Left colon (tissue), 2 donors: ENCODE measurements around the gene PLXNA4. TPM values are rescaled to one million over a fixed set of nuclear protein-coding genes. Genes with fewer than 3 reads are reported as not detected.
"Not testable (repeated sequence)": the region's sequence is repeated elsewhere in the genome, so short reads cannot be mapped to it uniquely, and the experiment has no call there.

Experiments
- ATAC-seq: fragments of 200-7000 bp; cut with Tn5 transposase; one replicate; pipeline ENCODE4 v1.9.1; 2020; ENCODE audit warnings: mild to moderate bottlenecking, moderate library complexity
- DNase-seq, 2 donors: peaks; one replicate each; pipeline ENCODE4 v3.0.0-alpha.2; 2020
- intact Hi-C, 2 donors: fragments of 100-400 bp; cut with DNase I in 1 of 2; cut with micrococcal nuclease in 1 of 2; formaldehyde crosslinking; loops; one replicate each; pipeline versions ENCODE4 v1.11.2 to v1.14.0; 2022; cut with DNase I, micrococcal nuclease
- total RNA-seq, 2 donors: library from RNA; stranded (reverse); fragmentation: NEBNext Ultra II Directional; extraction: Animal tissue kit (Norgen Biotek cat#: 25700); gene quantifications; one replicate each; pipeline ENCODE4 v1.2.1, GENCODE V29; 2021
- donor health status: DM: no; HTN: no; CAD: no.
- donor health status: DM: yes; HTN: yes; CAD: no.

PLXNA4 gene
- total RNA-seq, 2 donors from 2014 or later: 1.1 to 1.3 TPM

GRCh38 chr7:132192809-132193208 is 383.5 kb downstream of the PLXNA4 start:
- intact Hi-C loops: no loop called here
- ATAC-seq: no peak
- DNase-seq: no peak

DNA sequence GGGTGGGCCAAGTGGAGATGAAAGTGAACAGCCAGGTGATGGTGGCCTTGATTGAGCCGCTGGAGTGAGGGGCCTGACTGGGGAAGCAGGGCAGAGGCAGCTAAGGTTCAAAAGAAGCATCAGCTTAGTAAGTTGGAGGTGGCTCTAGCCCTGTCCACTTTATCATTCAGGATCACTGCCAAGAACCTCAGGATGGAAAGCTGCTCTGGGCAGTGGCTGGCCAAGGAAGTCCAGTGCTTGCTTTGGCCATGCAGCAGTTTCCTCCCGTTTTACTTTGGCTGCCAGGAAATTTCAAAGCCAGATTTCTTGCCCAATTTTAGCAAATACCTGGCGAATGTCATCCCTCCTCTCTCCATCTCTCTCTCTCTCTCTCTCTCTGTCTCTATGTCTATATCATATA is 384.9 kb downstream of the PLXNA4 start:
- DNase-seq: no peak
- intact Hi-C loops: no loop called here
- ATAC-seq: no peak

GRCh38 chr7:132190683-132191082 is 385.6 kb downstream of the PLXNA4 start:
- ATAC-seq: no peak
- intact Hi-C loops: no loop called here
- DNase-seq: no peak

- intact Hi-C loops: no loop called here
- ATAC-seq (no peak), DNase-seq (no peak)
These were observed 386.4 kb downstream of the PLXNA4 start for GRCh38 chr7:132189881-132190280.

DNA sequence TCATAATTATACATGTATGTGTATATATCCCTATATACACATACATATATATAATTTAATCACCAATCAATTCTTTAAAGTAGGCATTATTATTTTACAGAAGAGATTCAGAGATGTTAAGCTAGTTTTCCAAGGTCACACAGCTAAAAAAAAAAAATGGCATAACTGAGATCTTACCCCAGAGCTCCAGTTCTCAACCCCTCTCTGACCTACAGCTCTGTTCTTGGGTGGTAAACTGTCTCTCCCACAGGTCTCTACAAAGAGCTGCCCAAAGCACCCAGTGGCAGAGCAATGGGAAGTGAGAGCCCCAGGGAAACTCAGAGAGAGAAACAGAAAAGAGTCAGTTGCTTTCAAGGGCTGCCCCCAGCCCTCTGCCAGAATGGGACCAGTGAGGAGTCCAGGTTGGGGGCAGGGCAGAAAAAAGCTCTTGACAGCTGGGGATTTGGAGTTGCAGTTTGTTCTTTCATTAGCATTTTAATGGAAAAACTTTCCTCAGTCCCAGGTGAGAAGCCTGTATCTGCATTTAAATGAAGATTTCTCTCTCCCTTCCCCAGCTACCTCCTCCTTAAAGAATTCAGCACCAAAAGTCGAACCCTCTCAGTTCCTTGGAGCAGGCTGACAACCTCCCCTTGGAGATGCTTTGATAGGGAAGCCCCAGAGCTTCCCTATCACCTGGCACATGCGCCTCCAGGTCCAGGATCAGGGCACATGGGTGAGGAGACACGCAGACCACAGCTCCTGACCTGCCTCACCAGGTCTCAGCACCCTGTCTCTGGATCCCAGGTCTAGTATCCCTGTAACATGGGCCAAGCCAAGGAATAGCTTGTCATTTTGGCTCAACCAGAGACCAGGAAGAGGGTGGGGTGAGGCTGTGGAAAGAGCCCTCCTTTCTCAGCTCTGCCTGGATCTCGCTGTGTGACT is 388.1 kb downstream of the PLXNA4 start:
- DNase-seq: no peak
- no peak for ATAC-seq
- intact Hi-C loops: no loop called here

DNA sequence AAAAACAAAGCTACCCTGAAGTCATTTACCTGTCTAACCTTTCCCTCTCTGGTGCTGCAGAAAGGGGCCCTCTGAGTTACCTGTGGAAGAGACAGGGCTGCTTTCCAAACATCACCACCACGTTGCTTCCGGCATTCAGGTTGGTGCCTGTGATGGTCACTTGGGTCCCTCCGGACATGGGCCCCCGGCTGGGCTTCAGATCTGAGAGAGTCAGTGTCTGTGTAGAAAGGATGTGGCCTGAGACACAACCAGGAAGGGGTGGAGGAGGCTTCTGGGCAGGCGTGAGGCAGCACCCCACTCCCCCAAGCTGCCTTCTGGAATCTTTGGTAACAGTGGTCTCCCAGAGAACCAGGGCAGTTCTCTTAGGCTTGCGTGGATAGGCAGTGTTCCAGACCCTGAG is 388.9 kb downstream of the PLXNA4 start:
- intact Hi-C loops: no loop called here
- ATAC-seq (no peak), DNase-seq (no peak)

DNA sequence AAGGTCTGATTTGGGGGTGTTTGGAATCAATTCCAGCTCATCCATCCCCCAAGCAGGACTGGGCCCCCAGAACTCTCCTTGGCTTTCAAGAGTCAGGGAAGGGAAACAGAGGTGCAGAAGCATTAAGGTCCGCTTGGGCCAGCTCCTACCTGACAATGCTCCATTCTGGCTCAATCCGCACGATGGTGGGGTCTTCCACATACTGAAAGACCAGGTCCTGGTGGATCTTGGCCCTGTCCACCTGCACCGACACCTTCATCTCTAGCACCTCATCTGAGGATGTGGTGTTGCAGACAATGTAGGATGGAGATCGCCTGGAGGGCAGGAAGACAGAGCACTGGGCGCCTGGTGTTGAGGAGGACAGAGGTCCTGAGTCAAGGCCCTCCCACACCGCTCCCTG is 391.1 kb downstream of the PLXNA4 start:
- ATAC-seq (no peak), DNase-seq (no peak)
- intact Hi-C loops: no loop called here

DNA sequence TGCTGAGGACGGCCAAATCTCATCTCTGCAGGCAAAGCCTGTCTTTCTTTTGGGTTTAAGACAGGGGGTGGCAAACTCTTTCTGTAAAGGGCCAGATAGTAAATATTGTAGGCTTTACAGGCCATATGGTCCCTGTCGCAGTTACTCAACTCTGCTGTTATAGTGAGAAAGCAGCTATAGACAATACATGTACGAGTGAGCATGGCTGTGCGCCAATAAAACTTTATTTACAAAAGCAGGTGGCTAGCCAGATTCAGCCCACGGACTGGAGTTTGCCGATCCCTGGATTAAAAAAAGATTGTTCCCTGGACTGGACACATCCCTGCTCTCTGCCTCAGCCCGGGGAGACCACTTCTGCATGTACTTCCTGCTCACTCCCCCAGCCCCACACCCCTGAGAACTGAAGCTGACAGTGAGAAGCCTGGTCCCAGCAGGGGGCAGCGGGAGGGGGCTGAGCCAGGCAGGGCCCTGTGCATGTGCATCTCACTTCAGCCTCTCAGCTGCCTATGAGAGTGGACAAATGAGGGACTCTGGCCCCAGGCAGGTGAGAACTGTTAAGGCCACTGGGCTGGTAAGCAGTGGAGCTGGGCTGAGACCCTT is 392.4 kb downstream of the PLXNA4 start:
- DNase-seq: no peak
- no peak for ATAC-seq
- intact Hi-C loops: no loop called here

DNA sequence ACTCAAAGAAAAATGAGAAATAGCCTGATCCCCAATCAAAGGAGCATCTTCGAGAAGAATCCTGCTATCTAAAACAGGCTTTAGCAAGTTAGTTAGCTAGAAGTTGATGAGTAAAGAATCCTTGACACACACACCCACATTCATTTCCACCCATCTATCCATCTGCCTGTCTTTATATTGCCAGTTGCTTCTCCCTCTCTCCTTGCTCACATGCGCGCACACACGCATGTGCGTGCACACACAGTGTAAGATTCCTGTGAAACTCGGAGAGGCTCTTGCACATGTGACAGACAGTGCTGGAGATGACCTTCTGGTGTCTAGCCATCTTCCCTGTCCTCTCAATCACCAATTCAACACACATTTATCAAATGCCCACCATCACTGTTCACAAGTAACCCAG is 393.3 kb downstream of the PLXNA4 start:
- no peak for DNase-seq
- intact Hi-C loops: no loop called here
- ATAC-seq: no peak

GRCh38 chr7:132181946-132182685 is 394.2 kb downstream of the PLXNA4 start:
- ATAC-seq: no peak
- DNase-seq: no peak
- intact Hi-C loops: no loop called here

DNA sequence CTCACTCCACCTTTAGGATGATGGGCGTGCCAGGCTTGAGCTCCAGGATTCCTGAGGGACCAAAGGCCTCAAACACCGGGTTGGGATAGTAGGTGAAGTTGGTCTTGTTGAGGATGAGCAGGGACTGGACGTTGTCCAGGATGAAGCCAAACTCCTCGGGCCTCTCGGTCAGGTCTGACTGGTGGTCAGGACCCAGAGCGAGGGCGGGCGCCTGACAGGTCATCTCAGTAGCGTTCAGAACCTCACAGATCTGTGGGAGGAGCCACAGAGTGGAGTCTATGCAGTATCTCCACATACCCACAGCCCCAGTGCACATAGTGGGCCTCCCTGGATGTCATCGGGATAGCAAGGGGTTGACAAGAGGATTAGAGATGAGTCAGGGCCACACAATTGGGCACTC is 394.9 kb downstream of the PLXNA4 start:
- DNase-seq (no peak), ATAC-seq (no peak)
- intact Hi-C loops: no loop called here

GRCh38 chr7:132180481-132180880 is 395.8 kb downstream of the PLXNA4 start:
- intact Hi-C loops: no loop called here

DNA sequence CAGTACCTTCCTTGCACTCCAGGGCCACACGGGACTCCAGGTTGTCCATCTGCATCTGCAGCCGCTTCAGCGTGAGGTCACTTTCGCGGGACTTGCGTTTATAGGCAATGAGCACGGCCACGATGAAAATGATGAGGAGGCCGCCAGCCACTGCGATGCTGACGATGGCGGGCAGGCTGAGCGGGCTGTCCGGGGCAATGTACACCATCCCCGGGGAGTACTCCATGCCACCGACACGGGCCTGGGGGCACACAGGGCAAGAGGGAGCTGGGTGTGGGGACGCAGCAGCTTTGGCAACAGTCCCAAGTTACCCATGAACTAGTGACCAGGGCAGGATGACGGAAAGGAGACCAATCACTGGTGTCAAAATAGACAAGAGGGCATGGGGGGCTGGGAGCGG is 396.6 kb downstream of the PLXNA4 start:
- DNase-seq: no peak
- no peak for ATAC-seq

More at GRCh38 chr7:132180481-132180880, 395.8 kb downstream of the PLXNA4 start:
- ATAC-seq (no peak), DNase-seq (no peak)

GRCh38 chr7:132179080-132179430 is 397.2 kb downstream of the PLXNA4 start:
- DNase-seq (no peak), ATAC-seq (no peak)
- intact Hi-C loops: no loop called here

More for the DNA sequence above, 396.6 kb downstream of the PLXNA4 start:
- intact Hi-C loops: no loop called here

DNA sequence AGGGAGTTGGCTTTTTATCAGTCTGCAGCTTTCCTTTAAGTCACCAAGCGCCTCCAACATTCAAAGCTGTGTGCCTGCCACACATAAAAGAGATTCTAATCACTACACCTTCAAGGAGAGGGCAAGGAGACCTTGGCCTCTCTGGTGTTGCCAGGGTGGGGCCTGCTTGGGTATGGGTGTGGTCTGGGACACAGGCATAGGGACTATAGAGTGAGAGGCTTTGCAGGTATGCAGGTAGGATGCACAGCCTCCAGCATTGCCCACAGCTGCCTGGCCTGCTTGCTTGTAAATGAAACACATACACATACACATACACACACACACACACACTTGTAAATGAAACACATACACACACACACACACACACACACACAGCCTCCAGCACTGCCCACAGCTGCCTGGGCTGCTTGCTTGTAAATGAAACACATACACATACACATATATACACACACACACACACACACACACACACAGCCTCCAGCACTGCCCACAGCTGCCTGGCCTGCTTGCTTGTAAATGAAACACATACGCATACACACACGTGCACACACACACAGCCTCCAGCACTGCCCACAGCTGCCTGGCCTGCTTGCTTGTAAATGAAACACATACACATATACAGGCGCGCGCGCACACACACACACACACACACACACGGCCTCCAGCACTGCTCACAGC is 397.7 kb downstream of the PLXNA4 start:
- peak; percentile 98 for ATAC-seq
- peak; percentile 35 to 54 for DNase-seq
- intact Hi-C loops: not testable (repeated sequence)

DNA sequence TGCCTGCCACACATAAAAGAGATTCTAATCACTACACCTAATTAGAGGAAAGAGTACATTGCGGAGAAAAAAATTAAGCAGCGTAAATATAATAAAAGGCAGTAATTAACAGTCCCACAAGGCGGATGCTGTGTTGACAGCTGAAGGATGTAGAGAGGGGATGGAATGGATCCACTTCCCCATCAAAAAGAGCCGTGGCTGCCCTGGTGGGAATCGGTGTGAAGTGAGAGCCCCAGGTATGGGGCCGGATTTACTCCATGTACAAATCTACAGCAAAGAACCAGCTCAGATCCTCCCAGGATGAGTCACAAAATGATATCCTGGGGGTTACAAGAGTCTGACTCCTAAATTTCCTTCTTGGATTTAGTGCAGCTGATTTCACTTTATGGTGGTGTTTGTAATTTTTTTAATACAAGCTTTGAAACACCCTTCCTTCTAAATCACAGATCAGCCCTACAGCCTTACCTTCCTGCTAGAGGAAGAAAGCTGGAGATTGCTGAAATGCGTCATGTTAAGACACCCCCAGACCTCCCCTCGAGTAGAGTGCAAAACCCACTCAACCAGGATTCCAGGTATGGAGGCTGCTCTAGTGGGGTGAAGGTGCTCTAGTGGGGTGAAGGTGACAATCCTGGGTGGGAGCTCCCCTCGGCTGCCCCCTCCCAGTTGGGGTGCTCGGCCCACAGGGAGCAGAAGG is 398.4 kb downstream of the PLXNA4 start:
- intact Hi-C loops: no loop called here
- no peak for ATAC-seq
- no peak for DNase-seq

DNA sequence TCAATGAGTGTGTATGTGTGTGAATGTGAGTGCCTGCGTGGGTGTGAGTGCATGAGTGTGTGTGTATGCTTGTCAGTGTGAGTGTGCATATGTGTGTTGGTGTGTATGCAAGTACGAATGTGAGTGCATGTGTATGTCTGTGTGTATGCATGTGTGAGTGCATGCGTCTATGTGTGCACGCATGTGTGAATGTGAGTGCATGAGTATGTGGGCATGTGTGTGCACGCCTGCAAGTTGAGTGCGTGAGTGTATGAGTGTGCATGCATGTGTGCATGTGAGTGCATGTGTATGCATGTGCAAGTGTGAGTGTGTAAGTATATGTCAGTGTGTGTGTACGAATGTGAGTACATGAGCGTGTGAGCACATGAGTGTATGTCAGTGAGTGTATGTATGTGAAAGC is 399.6 kb downstream of the PLXNA4 start:
- intact Hi-C loops: no loop called here
- DNase-seq: no peak

GRCh38 chr7:132171130-132171576 is 405.1 kb downstream of the PLXNA4 start:
- DNase-seq (no peak), ATAC-seq (no peak)
- intact Hi-C loops: no loop called here

More for the DNA sequence above, 399.6 kb downstream of the PLXNA4 start:
- ATAC-seq: no peak

DNA sequence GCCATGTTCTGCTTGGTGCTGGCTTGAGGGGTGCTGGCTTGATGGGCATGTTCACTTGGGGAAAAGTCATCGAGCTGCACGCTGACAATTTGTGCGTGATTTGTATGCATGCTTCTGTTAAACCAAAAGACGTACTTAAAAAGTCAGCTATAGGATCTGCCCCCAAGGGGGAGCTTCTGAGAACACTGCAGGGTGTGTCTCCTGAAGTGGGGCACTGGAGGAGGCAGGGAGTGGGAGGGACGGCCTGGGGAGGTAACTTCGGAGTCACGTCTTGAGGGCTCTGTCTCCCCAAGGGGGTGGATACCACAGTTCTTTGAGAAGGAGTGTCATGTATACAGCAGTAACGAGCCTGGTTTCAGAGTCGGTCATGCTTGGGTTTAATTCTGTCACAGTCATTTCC is 406.5 kb downstream of the PLXNA4 start:
- ATAC-seq (no peak), DNase-seq (no peak)
- intact Hi-C loops: no loop called here
